Upper lobe of right lung (tissue), 1 donor: ENCODE results near the gene TBRG4. TPM values are rescaled to one million over a fixed set of nuclear protein-coding genes. Genes with fewer than 3 reads are reported as not detected.

Experiments
- ATAC-seq: fragments of 200-7000 bp; cut with Tn5 transposase; one replicate; pipeline ENCODE4 v1.9.1; 2020; ENCODE audit warnings: mild to moderate bottlenecking, moderate library complexity
- DNase-seq: peaks from one replicate; pipeline ENCODE4 v3.0.0-alpha.2; 2020
- H3K27ac ChIP-seq: fragments of 200-600 bp; one replicate; pipeline ENCODE4 v1.8.0; 2022
- H3K27me3 ChIP-seq: fragments of 200-600 bp; one replicate; pipeline ENCODE4 v1.8.0; 2022; ENCODE audit warnings: mild to moderate bottlenecking
- H3K36me3 ChIP-seq: fragments of 200-600 bp; one replicate; pipeline ENCODE4 v1.8.0; 2022
- H3K4me1 ChIP-seq: fragments of 200-600 bp; one replicate; pipeline ENCODE4 v1.8.0; 2022
- H3K4me3 ChIP-seq: fragments of 200-600 bp; one replicate; pipeline ENCODE4 v1.8.0; 2022; ENCODE audit warnings: mild to moderate bottlenecking
- H3K9me3 ChIP-seq: fragments of 200-600 bp; one replicate; pipeline ENCODE4 v1.8.0; 2022
- intact Hi-C: fragments of 100-400 bp; cut with DNase I; formaldehyde crosslinking; loops from one replicate; pipeline ENCODE4 v1.11.0; 2022
- total RNA-seq: library from RNA; stranded (reverse); fragmentation: NEBNext Ultra II Directional; extraction: Animal tissue kit (Norgen Biotek cat#: 25700); gene quantifications from one replicate; pipeline ENCODE4 v1.2.1, GENCODE V29; 2021
- TF ChIP-seq, protein P1 (sequence below): fragments of 200-600 bp; IDR thresholded peaks from one replicate; pipeline ENCODE4 v1.8.0; 2022; ENCODE audit warnings: antibody characterized with exemption
- donor health status: DM: no; HTN: yes; CAD: no; lungs with severe emphysema.

TBRG4 gene
- total RNA-seq, 1 donor from 2014 or later, result 59.4 TPM

DNA sequence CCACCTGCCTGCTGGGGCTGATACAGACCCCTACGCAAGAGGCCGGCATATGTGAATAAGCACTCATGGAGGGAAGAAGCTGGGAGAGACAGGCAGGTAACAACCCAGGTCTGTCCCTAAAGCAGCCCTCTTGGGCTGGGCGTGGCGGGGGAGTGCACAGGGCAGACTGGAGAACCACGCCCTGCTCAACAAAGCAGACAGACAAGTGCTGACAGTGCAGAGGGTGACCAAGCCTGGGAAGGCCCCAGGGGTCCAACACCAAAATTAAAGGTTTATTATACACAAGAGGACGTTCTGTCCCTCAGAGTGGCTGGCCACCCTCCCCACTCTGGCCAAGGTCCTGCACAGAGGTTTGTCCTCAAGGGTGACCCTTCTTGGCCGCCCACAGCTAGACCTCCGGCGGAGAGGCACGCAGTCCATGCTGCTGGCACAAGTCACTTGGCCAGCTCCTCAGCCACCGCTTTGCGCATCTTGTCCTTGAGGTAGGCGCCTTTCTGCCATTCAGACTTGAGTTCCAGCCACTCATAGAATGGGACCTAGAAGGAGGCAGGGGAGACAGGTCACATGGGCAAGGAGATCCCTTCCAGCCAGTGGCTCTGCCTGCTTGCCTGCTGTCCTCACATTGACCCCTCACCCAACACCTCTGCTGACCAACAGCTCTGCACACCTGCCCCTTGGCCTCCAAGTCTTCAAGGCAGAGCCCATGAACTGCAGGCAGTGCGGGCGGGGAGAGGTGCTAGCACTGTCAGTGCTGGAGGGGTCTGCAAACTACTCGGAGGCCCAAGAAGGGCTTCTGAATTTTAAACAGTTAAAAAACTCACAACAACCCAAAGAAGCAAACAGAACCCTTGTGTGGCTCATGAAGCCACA is 11.4 kb downstream of the TBRG4 start:
- TF ChIP-seq, protein P1, sequence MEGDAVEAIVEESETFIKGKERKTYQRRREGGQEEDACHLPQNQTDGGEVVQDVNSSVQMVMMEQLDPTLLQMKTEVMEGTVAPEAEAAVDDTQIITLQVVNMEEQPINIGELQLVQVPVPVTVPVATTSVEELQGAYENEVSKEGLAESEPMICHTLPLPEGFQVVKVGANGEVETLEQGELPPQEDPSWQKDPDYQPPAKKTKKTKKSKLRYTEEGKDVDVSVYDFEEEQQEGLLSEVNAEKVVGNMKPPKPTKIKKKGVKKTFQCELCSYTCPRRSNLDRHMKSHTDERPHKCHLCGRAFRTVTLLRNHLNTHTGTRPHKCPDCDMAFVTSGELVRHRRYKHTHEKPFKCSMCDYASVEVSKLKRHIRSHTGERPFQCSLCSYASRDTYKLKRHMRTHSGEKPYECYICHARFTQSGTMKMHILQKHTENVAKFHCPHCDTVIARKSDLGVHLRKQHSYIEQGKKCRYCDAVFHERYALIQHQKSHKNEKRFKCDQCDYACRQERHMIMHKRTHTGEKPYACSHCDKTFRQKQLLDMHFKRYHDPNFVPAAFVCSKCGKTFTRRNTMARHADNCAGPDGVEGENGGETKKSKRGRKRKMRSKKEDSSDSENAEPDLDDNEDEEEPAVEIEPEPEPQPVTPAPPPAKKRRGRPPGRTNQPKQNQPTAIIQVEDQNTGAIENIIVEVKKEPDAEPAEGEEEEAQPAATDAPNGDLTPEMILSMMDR, result no peak
- no peak overlapping the region for H3K27ac ChIP-seq
- H3K9me3 ChIP-seq, result no peaks in the 10 kb centered on the region
- intact Hi-C loops, result no loop called here
- no peaks in the 10 kb centered on the region for H3K27me3 ChIP-seq
- no peaks in the 10 kb centered on the region for H3K4me1 ChIP-seq
- H3K4me3 ChIP-seq, result no peak overlapping the region
- peaks cover 61% of the 10 kb centered on the region for H3K36me3 ChIP-seq
- DNase-seq, result peak; percentile 62
- ATAC-seq, result no peak

- peak; percentile 4 for ATAC-seq
- Histone ChIP-seq H3K36me3 (peaks cover 52% of the 10 kb centered on the region), H3K4me1 (no peaks in the 10 kb centered on the region), H3K27me3 (no peaks in the 10 kb centered on the region), H3K4me3 (no peak overlapping the region), H3K27ac (no peak overlapping the region), H3K9me3 (no peaks in the 10 kb centered on the region)
- TF ChIP-seq, protein P1, result no peak
- intact Hi-C loops, result no loop called here
- DNase-seq, result peak; percentile 37
Observed at GRCh38 chr7:45098983-45099839, 12.3 kb downstream of the TBRG4 start.

DNA sequence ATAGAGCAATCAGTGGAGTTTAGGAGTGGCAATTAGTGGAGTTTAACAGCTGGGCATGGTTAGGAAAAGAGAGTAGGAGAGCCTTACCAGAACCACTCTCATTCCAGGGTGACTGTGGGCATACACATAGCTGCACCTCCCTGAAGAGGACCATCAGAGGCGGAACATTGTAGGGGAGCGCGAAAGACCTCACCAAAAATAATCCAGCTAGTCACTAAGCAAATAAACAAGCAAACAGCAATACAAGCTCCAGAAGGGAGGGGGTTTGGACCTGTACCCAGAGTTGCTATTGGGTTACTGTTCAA is 18.6 kb downstream of the TBRG4 start:
- no peak for ATAC-seq
- Histone ChIP-seq H3K27ac (no peak overlapping the region), H3K27me3 (no peaks in the 10 kb centered on the region), H3K4me3 (no peak overlapping the region), H3K9me3 (no peaks in the 10 kb centered on the region), H3K4me1 (no peaks in the 10 kb centered on the region), H3K36me3 (no peaks in the 10 kb centered on the region)
- intact Hi-C loops, result no loop called here
- TF ChIP-seq, protein P1, result no peak
- DNase-seq, result no peak

DNA sequence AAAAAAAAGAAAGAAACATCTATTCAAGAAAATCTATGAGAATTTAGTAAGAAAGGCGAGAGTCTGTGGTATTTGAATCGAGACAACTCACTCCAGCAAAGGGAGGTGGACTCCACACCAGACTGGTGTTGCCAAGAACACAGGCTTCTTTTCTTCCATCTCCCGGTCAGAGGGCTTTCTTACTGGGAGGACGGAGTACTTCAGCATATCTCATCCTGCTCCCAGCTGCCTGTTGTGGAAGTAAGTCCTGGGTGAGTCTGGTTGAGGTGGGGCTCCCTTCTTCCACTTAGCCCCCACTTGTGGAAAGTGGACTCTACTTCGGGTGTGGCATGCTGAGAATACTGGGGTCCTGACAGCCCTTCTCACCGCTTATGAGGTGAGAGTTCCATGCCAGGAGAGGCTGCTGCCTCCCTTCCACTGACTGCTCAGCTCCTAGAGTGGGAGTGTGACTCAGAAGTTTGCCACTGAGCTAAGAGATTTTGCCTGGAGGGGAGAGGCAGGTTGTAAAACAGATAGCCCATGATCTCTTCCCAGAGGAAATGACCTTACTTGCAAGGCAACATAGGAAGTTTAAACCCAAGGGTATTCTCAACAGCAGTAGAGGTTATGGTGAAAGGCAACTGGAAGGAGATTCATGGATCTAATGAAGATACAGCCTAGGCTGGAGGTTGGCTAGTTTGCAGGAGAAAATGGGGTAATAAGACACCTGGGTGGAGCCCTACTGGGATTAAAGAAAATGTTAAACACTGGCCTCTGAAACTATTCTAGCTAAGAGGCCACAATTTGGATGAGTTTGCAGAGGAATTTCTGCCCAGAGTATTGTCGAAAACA is 19.2 kb downstream of the TBRG4 start:
- H3K27ac ChIP-seq, result no peak overlapping the region
- no peak for DNase-seq
- no peaks in the 10 kb centered on the region for H3K9me3 ChIP-seq
- intact Hi-C loops, result no loop called here
- ATAC-seq, result no peak
- H3K36me3 ChIP-seq, result no peaks in the 10 kb centered on the region
- no peaks in the 10 kb centered on the region for H3K27me3 ChIP-seq
- no peaks in the 10 kb centered on the region for H3K4me1 ChIP-seq
- TF ChIP-seq, protein P1, result no peak
- H3K4me3 ChIP-seq, result no peak overlapping the region

DNA sequence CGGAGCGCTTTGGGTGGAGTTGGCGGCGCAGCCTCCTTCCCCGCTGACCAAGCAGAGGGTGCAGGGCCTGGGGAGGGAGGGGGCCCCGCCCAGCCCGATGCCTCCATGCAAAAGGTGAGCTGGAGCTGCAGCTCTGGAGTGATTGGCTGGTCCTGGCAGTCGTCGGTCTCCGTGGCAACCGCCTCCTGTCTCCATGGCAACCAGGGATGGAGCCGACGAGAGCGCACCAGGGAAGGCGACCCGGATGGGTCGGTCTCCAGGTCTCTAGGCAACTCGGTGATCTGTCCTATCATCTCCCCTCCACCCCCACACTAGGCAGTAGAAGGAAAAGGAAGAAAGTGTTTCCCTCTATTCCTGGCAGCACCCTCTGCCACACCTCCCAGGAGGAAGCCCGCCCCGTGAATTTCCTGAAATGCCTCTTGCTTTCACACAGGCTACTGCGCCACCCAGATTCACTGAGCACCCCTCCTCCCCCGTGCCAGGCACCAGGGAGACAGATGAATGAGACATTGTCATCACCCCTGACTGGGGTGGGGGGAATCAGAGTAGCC is 22.1 kb downstream of the TBRG4 start:
- Histone ChIP-seq H3K36me3 (no peaks in the 10 kb centered on the region), H3K27me3 (no peaks in the 10 kb centered on the region), H3K4me1 (no peaks in the 10 kb centered on the region), H3K4me3 (peak overlapping the region; percentile 57), H3K27ac (peak overlapping the region; percentile 11), H3K9me3 (no peaks in the 10 kb centered on the region)
- intact Hi-C loops, result no loop called here
- ATAC-seq (peak; percentile 50), DNase-seq (peak; percentile 74)
- TF ChIP-seq, protein P1, result no peak
